GM18867 (cell line): ENCODE data around the gene MYNN.

ENCODE experiments used
- ATAC-seq: cut with Tn5 transposase; IDR thresholded peaks from one replicate; pipeline ENCODE4 v1.9.1; 2021; ENCODE audit warnings: mild to moderate bottlenecking, moderate library complexity; ENCODE audit not compliant: unreplicated experiment

The MYNN gene

GRCh38 chr3:169825316-169825715 lies 52.1 kb downstream of the MYNN start:
- no peak for ATAC-seq

GRCh38 chr3:169827712-169828111 lies 54.5 kb downstream of the MYNN start:
- no peak for ATAC-seq

- no peak for ATAC-seq
These were observed 62.3 kb downstream of the MYNN start for GRCh38 chr3:169835533-169835932.

- peak; percentile 93 for ATAC-seq
These were observed 63.1 kb downstream of the MYNN start for GRCh38 chr3:169836078-169836941.

GRCh38 chr3:169836942-169837275 lies 63.7 kb downstream of the MYNN start:
- ATAC-seq, result no peak

GRCh38 chr3:169838511-169839030 lies 65.4 kb downstream of the MYNN start:
- ATAC-seq, result no peak
